Lung (tissue), 12 donors: ENCODE measurements around the gene PRKCE. TPM values are rescaled to one million over a fixed set of nuclear protein-coding genes. Genes with fewer than 3 reads are reported as not detected.

Source experiments
- ATAC-seq: fragments of 200-7000 bp; cut with Tn5 transposase; one replicate; pipeline ENCODE4 v1.9.1; 2020; ENCODE audit warnings: moderate number of reproducible peaks; ENCODE audit not compliant: insufficient read depth, low FRiP score
- DNase-seq, 3 donors: peaks; one replicate each; pipeline ENCODE4 v3.0.0-alpha.2; 2013 to 2017
- H3K27ac ChIP-seq, 2 donors: one replicate each; pipeline ENCODE4 v1.5.1; 2013; ENCODE audit warnings: mild to moderate bottlenecking in 2 of 2, moderate library complexity in 2 of 2, control low read depth in 1 of 2, inconsistent platforms in 1 of 2, low read depth in 1 of 2, low read length in 1 of 2
- H3K27me3 ChIP-seq, 3 donors: one replicate each; pipeline ENCODE4 v1.5.1; 2013; ENCODE audit warnings: low read length in 2 of 3; ENCODE audit not compliant: control insufficient read depth in 3 of 3, insufficient read depth in 3 of 3
- H3K36me3 ChIP-seq, 4 donors: one replicate each; pipeline ENCODE4 v1.5.1; 2013; ENCODE audit warnings: low read length in 4 of 4, mild to moderate bottlenecking in 1 of 4, moderate library complexity in 1 of 4; ENCODE audit not compliant: control insufficient read depth in 4 of 4, insufficient read depth in 4 of 4
- H3K4me1 ChIP-seq, 5 donors: one replicate each; pipeline ENCODE4 v1.5.1; 2013; ENCODE audit warnings: low read length in 5 of 5, mild to moderate bottlenecking in 2 of 5, moderate library complexity in 1 of 5; ENCODE audit not compliant: control insufficient read depth in 5 of 5, insufficient read depth in 5 of 5
- H3K4me3 ChIP-seq: one replicate; pipeline ENCODE4 v1.5.1; 2013; ENCODE audit warnings: mild to moderate bottlenecking, control low read depth, moderate library complexity
- H3K9ac ChIP-seq, 2 donors: one replicate each; pipeline ENCODE4 v1.5.1; 2013; ENCODE audit warnings: low read length in 2 of 2, control low read depth in 1 of 2; ENCODE audit not compliant: insufficient read depth in 1 of 2
- H3K9me3 ChIP-seq, 4 donors: one replicate each; pipeline ENCODE4 v1.5.1; 2013; ENCODE audit warnings: low read length in 3 of 4, mild to moderate bottlenecking in 1 of 4, moderate library complexity in 1 of 4; ENCODE audit not compliant: control insufficient read depth in 4 of 4, insufficient read depth in 3 of 4
- CTCF ChIP-seq: IDR thresholded peaks from 2 replicates; pipeline ENCODE4 v1.5.1; 2012; ENCODE audit warnings: mild to moderate bottlenecking; ENCODE audit errors: control extremely low read depth, extremely low read depth
- WGBS, 2 donors: extraction: QIAGEN DNeasy Blood & Tissue Kit; methylation state at CpG; one replicate each; pipeline ENCODE4 v1.1.7; 2013; 5-methylcytosine and 5-hydroxymethylcytosine counted together
- polyA plus RNA-seq, 2 donors: library from polyadenylated mRNA; stranded (reverse); fragments of 200-250 nt; gene quantifications; one replicate each; pipeline ENCODE4 v1.2.1, GENCODE V29; 2013
- total RNA-seq, 2 donors: library from RNA; depleted of rRNA in 1 of 2; stranded (reverse); fragments of >200 nt in 1 of 2; gene quantifications; one replicate each; pipeline ENCODE4 v1.2.1, GENCODE V29; 2014 to 2021
- donor health status: control.
- donor health status: control.
- donor health status: Bipolar disorder and iron deficiency.
- donor health status: healthy.
- donor health status: DM: yes; HTN: yes; CAD: no.

The PRKCE gene
- total and polyA plus RNA-seq, 4 donors, result 12.5 to 82.2 (median 32.1) TPM

- no peak overlapping the region for H3K9ac ChIP-seq
- no peak overlapping the region for H3K27ac ChIP-seq
- ATAC-seq (no peak), DNase-seq (no peak)
- no peak overlapping the region for H3K4me3 ChIP-seq
- no peak for TF ChIP-seq CTCF
- H3K27me3 ChIP-seq, result no peaks in the 10 kb centered on the region
- 94 to 97% methylated on average over 6 of the region's 6 CpGs for WGBS, 2 donors
- H3K9me3 ChIP-seq, result peaks cover 0 to 4% (median 0%) of the 10 kb centered on the region in 4 donors
- no peaks in the 10 kb centered on the region for H3K36me3 ChIP-seq
- H3K4me1 ChIP-seq, result peaks cover 0 to 9% (median 4%) of the 10 kb centered on the region in 5 donors
These were observed 182.9 kb downstream of the PRKCE start for GRCh38 chr2:45834372-45834771.

DNA sequence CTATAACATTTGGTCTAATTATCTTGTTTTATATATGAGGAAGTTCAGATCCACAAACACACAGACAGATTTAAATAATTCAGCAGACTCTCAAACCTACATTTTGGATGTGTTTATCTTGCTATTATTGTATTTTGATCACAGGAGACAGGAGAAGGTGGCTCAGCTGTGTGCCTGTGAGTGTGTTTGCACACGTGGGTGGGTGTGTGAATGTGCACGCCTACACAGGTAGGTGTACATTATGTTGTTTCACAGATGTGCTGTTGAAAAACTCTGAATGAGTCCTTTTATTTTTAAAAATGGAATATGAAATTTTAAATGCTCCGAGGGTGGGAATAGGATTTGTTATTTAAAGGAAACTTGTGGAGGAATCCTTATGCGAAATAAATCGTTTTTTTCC lies 183.4 kb downstream of the PRKCE start:
- ATAC-seq, result no peak
- peaks cover 2 to 14% (median 6%) of the 10 kb centered on the region in 5 donors for H3K4me1 ChIP-seq
- no peaks in the 10 kb centered on the region for H3K36me3 ChIP-seq
- TF ChIP-seq CTCF, result no peak
- 95% methylated on average over 5 of the region's 5 CpGs for WGBS, 2 donors
- no peak overlapping the region for H3K4me3 ChIP-seq
- H3K9me3 ChIP-seq, result peaks cover 0 to 4% (median 0%) of the 10 kb centered on the region in 4 donors
- H3K27me3 ChIP-seq, result no peaks in the 10 kb centered on the region
- no peak overlapping the region for H3K27ac ChIP-seq
- H3K9ac ChIP-seq, result no peak overlapping the region
- no peak for DNase-seq

DNA sequence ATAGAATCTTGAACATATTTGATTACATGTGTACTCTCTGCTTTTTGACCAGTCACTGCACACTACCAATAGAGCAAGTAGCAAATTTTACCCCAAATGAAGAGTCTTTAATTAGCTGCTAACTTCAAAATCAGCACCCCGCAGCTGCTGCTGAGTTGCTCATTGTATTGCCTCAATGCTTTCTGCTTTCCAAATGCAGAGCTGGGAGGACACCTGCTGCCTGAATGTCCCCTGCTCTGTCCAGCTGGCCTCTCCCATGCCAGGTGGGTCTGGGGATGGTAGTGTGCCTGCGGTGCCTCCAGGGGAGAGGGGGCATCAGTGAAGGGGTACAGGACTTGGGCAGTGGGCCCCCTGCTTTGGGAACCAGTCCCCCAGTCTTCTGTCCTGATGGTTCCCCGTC lies 184.8 kb downstream of the PRKCE start:
- no peak for TF ChIP-seq CTCF
- H3K9ac ChIP-seq, result no peak overlapping the region
- DNase-seq (no peak), ATAC-seq (no peak)
- H3K36me3 ChIP-seq, result no peaks in the 10 kb centered on the region
- H3K9me3 ChIP-seq, result no peaks in the 10 kb centered on the region
- no peak overlapping the region for H3K4me3 ChIP-seq
- WGBS, 2 donors, result 89% methylated on average over 3 of the region's 3 CpGs
- H3K27me3 ChIP-seq, result no peaks in the 10 kb centered on the region
- peaks cover 8 to 24% (median 11%) of the 10 kb centered on the region in 5 donors for H3K4me1 ChIP-seq
- H3K27ac ChIP-seq, result no peak overlapping the region

- Histone ChIP-seq H3K9ac (no peak overlapping the region), H3K4me1 (peaks cover 9 to 24% (median 12%) of the 10 kb centered on the region in 5 donors), H3K4me3 (no peak overlapping the region), H3K36me3 (no peaks in the 10 kb centered on the region), H3K27me3 (no peaks in the 10 kb centered on the region), H3K9me3 (no peaks in the 10 kb centered on the region), H3K27ac (no peak overlapping the region)
- TF ChIP-seq CTCF, result no peak
- ATAC-seq (no peak), DNase-seq (no peak)
- 72 to 81% methylated on average over 3 of the region's 3 CpGs for WGBS, 2 donors
These were observed 185.3 kb downstream of the PRKCE start for GRCh38 chr2:45836740-45837139.
